Heart left ventricle (tissue), 13 donors: Measurements from ENCODE around the gene SLC24A4.

Source experiments
- POLR2A ChIP-seq, 2 donors: fragments of 450-650 bp; IDR thresholded peaks; one replicate each; pipeline ENCODE4 v1.6.1; 2017; ENCODE audit warnings: antibody characterized with exemption in 2 of 2, mild to moderate bottlenecking in 2 of 2, moderate library complexity in 2 of 2
- TF ChIP-seq, protein P1 (sequence below), 12 donors: fragments of 200-600 bp; sonication (generic) in 4 of 12; IDR thresholded peaks; one replicate each; pipeline versions ENCODE4 v1.5.0 to v1.8.0; 2018 to 2022; ENCODE audit warnings: antibody characterized with exemption in 12 of 12, mild to moderate bottlenecking in 5 of 12
- donor health status: ischemic (EF 13 %, LVEDD 7.1; RV severe dilation, severe dysfunction).
- donor health status: DM: no; HTN: yes; CAD: no.
- donor health status: DM: no; HTN: no; CAD: no.
- donor health status: ischemic (EF 25% LVEDD 6.9; RV normal size, moderate dysfunction).
- donor health status: ischemic (EF 25% LVEDD 5.7; RV mildly dilated, moderate dysfunction).
- donor health status: ischemic (EF 35%, LVEDD 5.7; RV mildly dilated, moderate dysfunction).
- donor health status: nonischemic (EF 11% LVEDD 7.7; RV severe dilation, severe dysfunction).
- donor health status: DM: yes; HTN: yes; CAD: no.
- donor health status: PGD.
- donor health status: ischemic (EF 29% LVEDD 5.4; RV normal size, mild dysfunction).
- donor health status: nonischemic (EF 23%, LVEDD 6.1; RV moderate dilation, normal function).

DNA sequence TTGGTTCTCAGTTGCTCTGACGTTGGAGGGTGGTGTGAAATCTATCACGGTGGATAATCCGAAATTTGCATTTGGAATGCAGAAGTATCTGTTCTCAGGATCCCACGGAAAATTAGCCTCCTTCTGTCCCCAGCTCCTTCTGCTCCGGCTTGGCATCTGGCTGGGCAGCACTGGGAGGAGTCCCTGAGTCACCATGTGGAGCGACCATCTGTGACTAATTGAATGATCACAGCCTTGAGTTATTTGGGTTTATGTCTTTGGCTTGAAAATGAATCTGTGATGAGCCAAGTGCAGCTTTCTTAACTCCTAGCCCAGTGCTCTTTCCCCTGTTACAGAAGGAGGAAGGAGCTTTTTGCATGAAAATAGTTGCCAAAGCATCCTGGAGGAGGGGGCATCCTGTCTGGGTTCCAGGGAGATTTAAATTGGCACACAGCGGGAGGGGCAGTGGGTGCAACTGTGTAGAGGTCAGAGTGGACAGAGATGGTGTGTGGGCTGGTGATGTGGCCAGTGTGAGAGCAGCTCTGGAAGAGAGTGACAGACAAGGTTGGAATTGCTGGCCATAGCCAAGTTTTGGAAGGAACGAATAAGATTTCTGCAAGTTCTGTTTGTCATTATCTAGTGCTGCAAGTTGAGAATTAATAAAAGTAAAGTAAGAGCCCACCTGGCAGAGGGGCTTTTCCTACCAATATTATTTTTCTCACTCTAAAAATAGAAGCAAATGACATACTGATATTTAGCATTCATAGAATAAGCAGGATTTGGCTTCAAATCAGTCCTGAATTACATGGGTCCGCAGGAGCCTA, 74.4 kb downstream of the SLC24A4 start:
- TF ChIP-seq, protein P1, sequence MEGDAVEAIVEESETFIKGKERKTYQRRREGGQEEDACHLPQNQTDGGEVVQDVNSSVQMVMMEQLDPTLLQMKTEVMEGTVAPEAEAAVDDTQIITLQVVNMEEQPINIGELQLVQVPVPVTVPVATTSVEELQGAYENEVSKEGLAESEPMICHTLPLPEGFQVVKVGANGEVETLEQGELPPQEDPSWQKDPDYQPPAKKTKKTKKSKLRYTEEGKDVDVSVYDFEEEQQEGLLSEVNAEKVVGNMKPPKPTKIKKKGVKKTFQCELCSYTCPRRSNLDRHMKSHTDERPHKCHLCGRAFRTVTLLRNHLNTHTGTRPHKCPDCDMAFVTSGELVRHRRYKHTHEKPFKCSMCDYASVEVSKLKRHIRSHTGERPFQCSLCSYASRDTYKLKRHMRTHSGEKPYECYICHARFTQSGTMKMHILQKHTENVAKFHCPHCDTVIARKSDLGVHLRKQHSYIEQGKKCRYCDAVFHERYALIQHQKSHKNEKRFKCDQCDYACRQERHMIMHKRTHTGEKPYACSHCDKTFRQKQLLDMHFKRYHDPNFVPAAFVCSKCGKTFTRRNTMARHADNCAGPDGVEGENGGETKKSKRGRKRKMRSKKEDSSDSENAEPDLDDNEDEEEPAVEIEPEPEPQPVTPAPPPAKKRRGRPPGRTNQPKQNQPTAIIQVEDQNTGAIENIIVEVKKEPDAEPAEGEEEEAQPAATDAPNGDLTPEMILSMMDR (IDR thresholded peaks at IDR 0.05) = no peak
- no peak for TF ChIP-seq POLR2A (IDR thresholded peaks at IDR 0.05)
